ENCODE results near the gene OXLD1.

The OXLD1 gene

GRCh38 chr17:81666342-81667191 is at the start of gene OXLD1, which contains the start of gene CCDC137:
TSS of gene OXLD1 (minus strand) at chr17:81666605. CDS start at chr17:81666577, 28 bp downstream.
TSS of gene CCDC137 (plus strand) at chr17:81666737. CDS start at chr17:81666767, 30 bp downstream.
- peak; percentile 96 for DNase-seq (ENCODE audit: low read depth)

GRCh38 chr17:81715107-81715871 is 48.9 kb upstream of the OXLD1 start:
- DNase-seq (ENCODE audit: low read depth) = no peak

GRCh38 chr17:81714412-81715106 is 48.2 kb upstream of the OXLD1 start:
- DNase-seq (ENCODE audit: low read depth) = no peak

- DNase-seq (ENCODE audit: low read depth) = no peak
Measured at GRCh38 chr17:81713556-81714411, 47.4 kb upstream of the OXLD1 start.

- DNase-seq (ENCODE audit: low read depth) = no peak
Measured at GRCh38 chr17:81713004-81713555, 46.7 kb upstream of the OXLD1 start.

- no peak for DNase-seq (ENCODE audit: low read depth)
Measured at GRCh38 chr17:81712468-81713003, 46.1 kb upstream of the OXLD1 start.

- DNase-seq (ENCODE audit: low read depth) = peak; percentile 54
Measured at GRCh38 chr17:81711814-81712467, 45.5 kb upstream of the OXLD1 start, which contains the start of gene SLC25A10. TSS of gene SLC25A10 (plus strand) at chr17:81712284. CDS start at chr17:81712427, 143 bp downstream.

- DNase-seq (ENCODE audit: low read depth) = no peak
Measured at GRCh38 chr17:81710514-81711308, 44.3 kb upstream of the OXLD1 start.

- no peak for DNase-seq (ENCODE audit: low read depth)
Measured at GRCh38 chr17:81708739-81709185, 42.4 kb upstream of the OXLD1 start.

- DNase-seq (ENCODE audit: low read depth) = no peak
Measured at GRCh38 chr17:81707725-81708646, 41.6 kb upstream of the OXLD1 start.

- DNase-seq (ENCODE audit: low read depth) = no peak
Measured at GRCh38 chr17:81706757-81707624, 40.6 kb upstream of the OXLD1 start.

GRCh38 chr17:81706232-81706611 is 39.8 kb upstream of the OXLD1 start:
- no peak for DNase-seq (ENCODE audit: low read depth)

- no peak for DNase-seq (ENCODE audit: low read depth)
Measured at GRCh38 chr17:81705518-81706231, 39.3 kb upstream of the OXLD1 start.

GRCh38 chr17:81703747-81704654 is 37.6 kb upstream of the OXLD1 start:
- DNase-seq (ENCODE audit: low read depth) = no peak
